Keratinocyte (primary cell): ENCODE measurements around the gene C1orf174. TPM values are rescaled to one million over a fixed set of nuclear protein-coding genes. Genes with fewer than 3 reads are reported as not detected.

ENCODE experiments used
- DNase-seq: peaks from one replicate; pipeline ENCODE4 v3.0.0-alpha.2; 2011; ENCODE audit warnings: low read depth, missing footprints, low spot score
- FAIRE-seq: peaks from 2 replicates; lab custom pipeline; 2011; peaks lifted over from hg19 to GRCh38; lab: Jason Lieb, UNC
- H2AFZ ChIP-seq: 2 replicates; pipeline ENCODE4 v1.6.0; 2012; ENCODE audit warnings: low read length, control low read depth, inconsistent platforms; ENCODE audit not compliant: control insufficient read depth
- H3K27ac ChIP-seq: 2 replicates; pipeline ENCODE4 v1.5.1; 2011; ENCODE audit warnings: low read length; ENCODE audit not compliant: control insufficient read depth, insufficient read depth
- H3K27me3 ChIP-seq: 3 replicates; pipeline ENCODE4 v1.6.0; 2011; ENCODE audit warnings: low read length; ENCODE audit not compliant: control insufficient read depth, insufficient read depth; ENCODE audit errors: extremely low read depth
- H3K36me3 ChIP-seq, 2 experiments: 2 replicates in 1 of 2; 3 replicates in 1 of 2; pipeline ENCODE4 v1.5.1; 2011; ENCODE audit warnings: low read length in 2 of 2, mild to moderate bottlenecking in 1 of 2; ENCODE audit not compliant: control insufficient read depth in 2 of 2, insufficient read depth in 2 of 2; ENCODE audit errors: extremely low read depth in 1 of 2
- H3K4me1 ChIP-seq: 3 replicates; pipeline ENCODE4 v1.5.1; 2011; ENCODE audit warnings: low read length; ENCODE audit not compliant: control insufficient read depth, insufficient read depth; ENCODE audit errors: extremely low read depth
- H3K4me2 ChIP-seq: 3 replicates; pipeline ENCODE4 v1.6.0; 2011; ENCODE audit warnings: low read depth, low read length; ENCODE audit not compliant: control insufficient read depth, insufficient read depth; ENCODE audit errors: extremely low read depth
- H3K4me3 ChIP-seq, 3 experiments: fragments of 200-600 bp in 1 of 3; sonication (generic) in 1 of 3; 2 replicates in 2 of 3; 3 replicates in 1 of 3; pipeline ENCODE4 v1.5.1; 2011 to 2016; ENCODE audit warnings: low read length in 3 of 3, mild to moderate bottlenecking in 3 of 3, control low read depth in 2 of 3, inconsistent platforms in 1 of 3, low read depth in 1 of 3, mixed read lengths in 1 of 3, mixed run types in 1 of 3, moderate library complexity in 1 of 3; ENCODE audit not compliant: control insufficient read depth in 2 of 3, insufficient read depth in 2 of 3; ENCODE audit errors: extremely low read depth in 1 of 3
- H3K79me2 ChIP-seq: 2 replicates; pipeline ENCODE4 v1.6.0; 2012; ENCODE audit warnings: low read length; ENCODE audit not compliant: control insufficient read depth, insufficient read depth
- H3K9ac ChIP-seq: 3 replicates; pipeline ENCODE4 v1.6.0; 2011; ENCODE audit warnings: low read length; ENCODE audit not compliant: control insufficient read depth, insufficient read depth; ENCODE audit errors: extremely low read depth
- H3K9me1 ChIP-seq: 3 replicates; pipeline ENCODE4 v1.6.0; 2011; ENCODE audit warnings: low read length; ENCODE audit not compliant: control insufficient read depth, insufficient read depth; ENCODE audit errors: extremely low read depth
- H3K9me3 ChIP-seq: 2 replicates; pipeline ENCODE4 v1.5.1; 2012; ENCODE audit warnings: low read depth, low read length; ENCODE audit not compliant: control insufficient read depth
- H4K20me1 ChIP-seq: 3 replicates; pipeline ENCODE4 v1.6.0; 2011; ENCODE audit warnings: low read length; ENCODE audit not compliant: control insufficient read depth, insufficient read depth; ENCODE audit errors: extremely low read depth
- CTCF ChIP-seq, 3 experiments: IDR thresholded peaks in 1 of 3; conservative IDR thresholded peaks in 1 of 3; optimal IDR thresholded peaks in 1 of 3; 2 replicates in 2 of 3; 3 replicates in 1 of 3; pipeline versions ENCODE3 to v1.5.1; 2011; ENCODE audit warnings: low read length in 3 of 3, mild to moderate bottlenecking in 3 of 3, moderate library complexity in 2 of 3, control low read depth in 1 of 3, inconsistent platforms in 1 of 3; ENCODE audit not compliant: insufficient read depth in 2 of 3; ENCODE audit errors: extremely low read depth in 1 of 3
- EZH2 ChIP-seq: IDR thresholded peaks from one replicate; pipeline ENCODE4 v1.6.1; 2012; ENCODE audit warnings: inconsistent platforms, mild to moderate bottlenecking, low read length, moderate library complexity
- dilution Hi-C: fragments of 300-500 bp; cut with MboI; formaldehyde crosslinking; loops from one replicate; pipeline ENCODE4 v1.7.0; 2020; ENCODE audit warnings: low sequenced_read_pairs; ENCODE audit not compliant: extremely low pct_ligation_motif_present
- polyA plus RNA-seq, 5 experiments: library from polyadenylated mRNA; depleted of rRNA in 3 of 5; stranded (reverse) in 3 of 5; stranded (forward) in 1 of 5; unstranded in 1 of 5; fragments of >200 nt; gene quantifications; 1 replicate in 1 of 5; 2 replicates in 3 of 5; 3 replicates in 1 of 5; pipeline versions ENCODE4 v1.2.1 to v1.2.3, GENCODE V29; 2011 to 2012; ENCODE audit warnings: missing spikeins in 2 of 5, low read depth in 1 of 5, low replicate concordance in 1 of 5

C1orf174 gene
- polyA plus RNA-seq, 1 donor (not counting 4 experiments of a cell fraction or from before 2014, with no cell fraction given): 26.8 TPM

DNA sequence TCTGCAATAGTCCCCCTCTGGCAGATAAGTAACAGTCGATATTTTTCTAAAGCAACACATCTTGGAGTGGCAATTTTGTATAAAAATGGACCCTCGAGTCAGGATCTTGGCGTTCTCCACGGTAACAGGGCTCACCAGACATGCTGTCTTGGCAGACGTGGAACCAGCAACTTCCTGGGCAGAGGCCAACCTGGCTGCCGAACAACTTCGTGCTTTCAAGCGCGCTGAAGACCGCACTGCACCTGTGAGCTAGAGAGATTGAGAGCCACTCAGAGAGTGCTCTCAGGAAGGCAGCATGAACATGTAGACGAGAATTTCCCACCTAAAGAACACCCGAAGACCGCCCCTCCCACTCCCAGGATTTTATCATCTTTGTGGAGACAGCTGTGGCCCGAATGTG, 7.3 kb downstream of the C1orf174 start:
- Histone ChIP-seq H3K9ac (no peak overlapping the region), H3K9me3 (no peaks in the 10 kb centered on the region), H3K27ac (no peak overlapping the region), H3K27me3 (no peaks in the 10 kb centered on the region), H4K20me1 (peaks cover 12% of the 10 kb centered on the region), H3K4me3 (no peak overlapping the region), H2AFZ (no peak overlapping the region), H3K4me1 (no peaks in the 10 kb centered on the region), H3K36me3 (peaks cover 17 to 20% of the 10 kb centered on the region in 2 experiments), H3K4me2 (no peak overlapping the region), H3K79me2 (peaks cover 41% of the 10 kb centered on the region), H3K9me1 (no peaks in the 10 kb centered on the region)
- dilution Hi-C loops: no loop called here
- TF ChIP-seq EZH2: no peak
- TF ChIP-seq CTCF (optimal IDR thresholded peaks at IDR 0.05 in 1 of 3, IDR thresholded peaks at IDR 0.05 in 1 of 3, conservative IDR thresholded peaks at IDR 0.05 in 1 of 3; ENCODE audit: extremely low read depth in 1 of 3, insufficient read depth in 2 of 3, low read length in 3 of 3): no peak
- FAIRE-seq (no peak), DNase-seq (no peak)

- H3K27me3 ChIP-seq: no peaks in the 10 kb centered on the region
- dilution Hi-C loops: no loop called here
- no peak overlapping the region for H3K27ac ChIP-seq
- H3K9me1 ChIP-seq: no peaks in the 10 kb centered on the region
- no peak overlapping the region for H2AFZ ChIP-seq
- H3K4me3 ChIP-seq: no peak overlapping the region
- no peaks in the 10 kb centered on the region for H3K9me3 ChIP-seq
- no peaks in the 10 kb centered on the region for H3K4me1 ChIP-seq
- H3K4me2 ChIP-seq: no peak overlapping the region
- H3K9ac ChIP-seq: no peak overlapping the region
- no peak for FAIRE-seq
- DNase-seq: no peak
- peaks cover 8% of the 10 kb centered on the region for H4K20me1 ChIP-seq
- TF ChIP-seq EZH2: no peak
- no peak for TF ChIP-seq CTCF (optimal IDR thresholded peaks at IDR 0.05 in 1 of 3, IDR thresholded peaks at IDR 0.05 in 1 of 3, conservative IDR thresholded peaks at IDR 0.05 in 1 of 3; ENCODE audit: extremely low read depth in 1 of 3, insufficient read depth in 2 of 3, low read length in 3 of 3)
- peaks cover 19 to 26% of the 10 kb centered on the region in 2 experiments for H3K36me3 ChIP-seq
- H3K79me2 ChIP-seq: peaks cover 28% of the 10 kb centered on the region
Observed at GRCh38 chr1:3891329-3891865, 8.7 kb downstream of the C1orf174 start.
